Left colon (tissue), 2 donors: ENCODE data around the gene STX19. TPM values are rescaled to one million over a fixed set of nuclear protein-coding genes. Genes with fewer than 3 reads are reported as not detected.
"Not testable (repeated sequence)": the region's sequence is repeated elsewhere in the genome, so short reads cannot be mapped to it uniquely, and the experiment has no call there.

Experiments
- ATAC-seq: fragments of 200-7000 bp; cut with Tn5 transposase; one replicate; pipeline ENCODE4 v1.9.1; 2020; ENCODE audit warnings: mild to moderate bottlenecking, moderate library complexity
- DNase-seq, 2 donors: peaks; one replicate each; pipeline ENCODE4 v3.0.0-alpha.2; 2020
- intact Hi-C, 2 donors: fragments of 100-400 bp; cut with DNase I in 1 of 2; cut with micrococcal nuclease in 1 of 2; formaldehyde crosslinking; loops; one replicate each; pipeline versions ENCODE4 v1.11.2 to v1.14.0; 2022; cut with DNase I, micrococcal nuclease
- total RNA-seq, 2 donors: library from RNA; stranded (reverse); fragmentation: NEBNext Ultra II Directional; extraction: Animal tissue kit (Norgen Biotek cat#: 25700); gene quantifications; one replicate each; pipeline ENCODE4 v1.2.1, GENCODE V29; 2021
- donor health status: DM: no; HTN: no; CAD: no.
- donor health status: DM: yes; HTN: yes; CAD: no.

The STX19 gene
- total RNA-seq, 2 donors from 2014 or later = 20.4 to 23.4 TPM

DNA sequence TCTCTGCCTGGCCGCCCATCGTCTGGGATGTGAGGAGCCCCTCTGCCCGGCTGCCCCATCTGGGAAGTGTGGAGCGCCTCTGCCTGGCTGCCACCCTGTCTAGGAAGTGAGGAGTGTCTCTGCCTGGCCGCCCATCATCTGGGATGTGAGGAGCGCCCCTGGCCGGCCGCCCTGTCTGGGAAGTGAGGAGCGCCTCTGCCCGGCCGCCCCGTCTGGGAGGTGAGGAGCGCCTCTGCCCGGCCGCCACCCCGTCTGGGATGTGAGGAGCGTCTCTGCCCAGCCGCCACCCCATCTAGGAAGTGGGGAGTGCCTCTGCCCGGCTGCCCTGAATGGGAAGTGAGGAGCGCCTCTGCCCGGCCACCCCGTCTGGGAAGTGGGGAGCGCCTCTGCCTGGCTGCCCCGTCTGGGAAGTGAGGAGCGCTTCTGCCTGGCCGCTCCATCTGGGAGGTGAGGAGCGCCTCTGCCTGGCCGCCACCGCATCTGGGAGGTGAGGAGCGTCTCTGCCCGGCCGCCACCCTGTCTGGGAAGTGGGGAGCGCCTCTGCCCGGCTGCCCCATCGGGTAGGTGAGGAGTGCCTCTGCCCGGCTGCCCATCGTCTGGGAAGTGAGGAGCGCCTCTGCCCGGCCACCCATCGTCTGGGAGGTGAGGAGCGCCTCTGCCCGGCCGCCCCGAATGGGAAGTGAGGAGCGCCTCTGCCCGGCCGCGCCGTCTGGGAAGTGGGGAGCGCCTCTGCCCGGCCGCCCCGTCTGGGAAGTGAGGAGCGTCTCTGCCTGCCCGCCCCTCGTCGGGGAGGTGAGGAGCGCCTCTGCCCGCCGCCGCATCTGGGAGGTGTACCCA is 15.9 kb upstream of the STX19 start:
- DNase-seq, intact Hi-C loops, ATAC-seq: not testable (repeated sequence)

DNA sequence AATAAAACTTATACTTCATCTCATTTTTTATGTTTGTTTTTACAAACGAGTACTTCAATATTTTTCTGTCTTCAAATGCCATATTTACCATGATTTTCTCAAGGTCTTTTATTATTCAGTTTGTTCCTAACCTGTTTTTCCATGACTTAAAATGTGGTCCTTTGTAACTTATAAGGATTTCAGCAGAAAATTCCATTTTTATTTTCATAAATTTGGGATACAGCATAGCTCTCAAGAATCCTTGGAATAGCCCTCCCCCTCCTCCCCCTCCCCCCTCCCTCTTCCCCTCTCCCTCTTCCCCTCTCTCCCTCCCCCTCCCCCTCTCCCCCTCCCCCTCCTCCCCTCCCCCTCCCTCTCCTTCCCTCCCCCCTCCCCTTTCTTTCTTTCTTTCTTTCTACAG is 14.9 kb upstream of the STX19 start:
- ATAC-seq (no peak), DNase-seq (no peak)
- intact Hi-C loops = no loop called here

DNA sequence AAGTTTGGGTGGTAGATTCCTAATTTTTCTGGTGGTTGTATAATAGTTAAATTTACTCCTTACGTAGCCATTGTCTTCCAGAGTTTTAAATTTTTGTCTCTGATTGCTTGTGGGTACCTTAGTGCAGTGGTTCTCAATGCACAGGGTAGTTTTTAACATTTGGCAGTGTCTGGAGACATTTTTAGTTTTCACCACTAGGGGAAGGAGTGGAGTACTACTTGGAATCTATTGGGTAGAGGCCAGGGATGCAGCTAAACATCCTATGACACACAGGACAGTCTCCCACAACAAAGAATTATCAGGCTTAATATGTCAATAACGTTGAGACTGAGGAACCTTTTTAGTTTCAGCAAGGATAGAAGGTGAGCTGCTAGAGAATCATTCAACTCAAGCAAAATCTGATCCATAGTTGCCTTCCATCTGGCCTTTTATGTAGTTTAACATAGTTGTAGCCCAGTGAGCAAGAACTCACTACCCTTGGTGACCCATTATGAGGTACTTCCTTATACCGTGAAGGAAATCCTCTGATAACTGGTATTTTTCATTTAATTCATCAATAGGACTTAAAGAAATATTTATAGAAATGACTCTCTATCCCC is 8.6 kb upstream of the STX19 start:
- no peak for DNase-seq
- ATAC-seq = peak; percentile 80
- intact Hi-C loops = no loop called here

DNA sequence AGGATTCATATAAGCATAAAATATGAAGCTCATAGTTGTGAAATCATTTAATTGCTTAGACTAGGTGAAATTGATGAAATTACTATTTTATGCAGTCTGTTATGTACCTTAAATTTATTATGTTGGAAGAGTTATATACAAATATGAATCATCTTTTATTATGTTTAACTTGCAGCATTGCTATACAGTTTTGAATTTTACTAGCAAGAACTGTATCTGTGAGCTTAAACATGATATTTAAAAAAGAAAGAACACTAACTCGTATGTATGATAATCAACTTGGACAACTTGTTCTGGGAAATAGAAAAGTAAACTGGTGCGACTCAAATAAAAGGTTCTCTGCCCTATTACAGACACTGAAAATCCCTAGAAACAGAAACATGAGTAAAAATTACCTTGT is 1.8 kb downstream of the STX19 start:
- DNase-seq (no peak), ATAC-seq (peak; percentile 52)
- intact Hi-C loops = no loop called here

DNA sequence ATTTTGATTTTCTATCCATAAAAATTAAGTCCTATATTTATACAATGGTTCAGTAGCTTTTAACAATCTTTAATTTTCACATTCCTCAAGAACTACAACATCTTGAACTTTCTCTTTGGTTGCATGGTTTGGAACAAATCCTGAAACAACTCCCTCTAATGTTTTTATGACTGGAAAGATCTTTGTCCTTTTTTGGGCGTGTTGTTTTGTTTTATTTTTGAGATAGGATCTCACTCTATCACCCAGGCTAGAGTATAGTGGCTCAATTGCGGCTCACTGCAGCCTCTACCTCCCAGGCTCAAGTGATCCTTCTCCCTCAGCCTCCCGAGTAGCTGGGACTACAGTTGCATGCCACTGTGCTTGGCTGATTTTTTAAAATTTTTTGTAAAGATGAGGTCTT is 4.0 kb downstream of the STX19 start:
- ATAC-seq = peak; percentile 53
- peak; percentile 38 to 46 for DNase-seq
- intact Hi-C loops = no loop called here

DNA sequence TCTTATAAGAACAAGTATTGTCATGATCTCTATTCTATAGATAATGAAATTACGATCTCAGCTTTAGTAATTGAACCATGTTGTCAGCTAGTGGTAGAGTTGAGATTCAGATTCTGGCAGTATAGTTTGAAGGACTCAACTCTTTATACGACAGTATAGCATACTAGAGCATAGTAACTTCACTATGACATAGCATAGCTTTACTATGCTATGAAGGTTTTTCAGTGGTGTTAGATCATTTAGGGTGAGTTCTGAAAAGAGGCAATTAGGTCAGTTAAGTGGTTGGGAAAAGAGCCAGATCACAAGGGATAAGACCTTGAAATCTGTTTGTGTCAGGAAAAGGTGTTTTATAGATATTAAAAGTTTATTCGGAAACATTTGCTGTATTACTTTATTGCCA is 8.1 kb downstream of the STX19 start:
- no peak for ATAC-seq
- DNase-seq = no peak
- intact Hi-C loops = no loop called here

DNA sequence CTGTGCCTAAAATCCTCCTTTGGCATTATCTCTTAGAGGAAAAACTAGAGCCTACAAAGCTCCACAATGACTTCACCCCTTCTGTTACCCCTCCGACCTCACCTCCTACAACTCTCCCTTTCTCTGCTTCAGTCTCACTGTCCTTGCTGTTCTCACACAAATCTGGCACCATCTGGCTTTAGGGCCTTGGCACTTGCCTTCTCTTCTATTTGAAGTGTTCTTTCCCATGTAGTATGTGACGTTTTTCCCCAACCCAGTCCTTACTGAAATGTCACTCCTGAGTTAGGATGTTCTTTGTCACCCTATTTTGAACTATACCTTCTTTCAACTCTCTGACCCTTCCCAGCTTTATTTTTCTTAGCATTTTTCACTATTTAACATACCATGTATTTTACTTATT is 8.7 kb downstream of the STX19 start:
- DNase-seq (no peak), ATAC-seq (no peak)
- intact Hi-C loops = loop anchor here in 1 of 2 donors (10.0 kb wide), 1 partner anchor 45 kb away; the partner anchor contains the start of genes DHFR2 and NSUN3

DNA sequence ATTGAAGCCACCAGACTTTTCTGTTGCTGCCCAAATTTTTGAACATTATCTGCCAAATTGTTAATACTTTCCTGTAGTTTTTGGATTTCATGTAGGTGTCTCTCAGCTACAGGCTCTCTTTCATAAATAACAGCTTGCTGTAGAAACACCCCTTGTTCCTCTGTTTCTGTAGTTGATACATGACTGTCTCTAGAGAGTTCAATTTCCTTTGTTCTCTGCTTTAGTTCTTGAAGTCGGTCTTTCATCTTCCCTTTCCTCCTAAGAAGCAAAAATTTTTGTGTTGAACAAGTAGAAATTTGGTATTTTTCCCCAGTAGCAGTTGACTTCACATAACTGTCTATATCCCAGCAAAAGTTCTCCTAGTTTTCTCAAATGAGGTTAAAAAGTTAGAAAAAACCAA is 13.4 kb downstream of the STX19 start:
- intact Hi-C loops = loop anchor here in 1 of 2 donors (10.0 kb wide), 1 partner anchor 50 kb away; the partner anchor contains the start of genes DHFR2 and NSUN3
- no peak for ATAC-seq
- DNase-seq = no peak

DNA sequence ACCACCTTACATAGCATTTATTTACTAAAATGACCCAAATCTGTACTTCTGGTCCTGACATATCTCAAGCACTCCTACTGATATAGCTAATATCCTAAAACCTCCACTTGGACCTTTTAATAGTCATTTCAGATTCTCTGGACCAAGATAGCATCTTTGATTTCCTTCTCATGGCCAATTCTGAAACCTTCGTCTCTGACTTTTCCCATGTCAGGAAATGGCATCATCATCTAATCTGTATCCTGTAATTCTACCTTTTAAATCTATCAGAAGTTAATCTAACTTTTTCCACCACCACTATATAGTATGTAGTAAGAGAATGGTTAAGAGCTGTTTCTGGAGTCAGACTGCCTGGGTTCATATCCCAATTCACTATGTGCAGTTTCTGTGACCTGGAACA is 16.2 kb downstream of the STX19 start:
- ATAC-seq (no peak), DNase-seq (no peak)
- intact Hi-C loops = loop anchor here in 1 of 2 donors (10.0 kb wide), 1 partner anchor 53 kb away; the partner anchor contains the start of genes DHFR2 and NSUN3

DNA sequence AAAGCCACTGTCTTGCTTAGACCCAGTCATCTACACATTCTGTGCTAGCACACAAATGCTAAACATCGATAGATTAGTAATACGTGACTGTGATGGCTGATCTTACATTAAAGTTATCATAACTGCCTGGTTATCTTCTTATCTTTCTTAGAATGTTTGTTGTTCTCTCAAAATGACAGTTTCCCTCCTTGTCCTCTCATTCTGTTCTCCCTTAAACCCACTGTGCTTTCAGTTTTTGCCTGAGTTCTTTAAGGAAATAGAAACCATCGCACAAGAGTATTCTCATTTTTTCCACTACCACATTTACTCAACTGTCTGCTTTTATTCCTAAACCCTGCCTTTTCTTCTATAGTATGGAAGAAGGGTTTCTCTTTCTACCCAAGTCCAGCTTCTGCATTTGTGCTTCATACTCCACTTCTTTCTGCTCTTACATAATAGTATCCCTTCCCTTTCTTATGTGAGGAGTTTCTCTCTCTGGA is 17.1 kb downstream of the STX19 start:
- intact Hi-C loops = loop anchor here in 1 of 2 donors (10.0 kb wide), 1 partner anchor 54 kb away; the partner anchor contains the start of genes DHFR2 and NSUN3
- no peak for ATAC-seq
- no peak for DNase-seq

DNA sequence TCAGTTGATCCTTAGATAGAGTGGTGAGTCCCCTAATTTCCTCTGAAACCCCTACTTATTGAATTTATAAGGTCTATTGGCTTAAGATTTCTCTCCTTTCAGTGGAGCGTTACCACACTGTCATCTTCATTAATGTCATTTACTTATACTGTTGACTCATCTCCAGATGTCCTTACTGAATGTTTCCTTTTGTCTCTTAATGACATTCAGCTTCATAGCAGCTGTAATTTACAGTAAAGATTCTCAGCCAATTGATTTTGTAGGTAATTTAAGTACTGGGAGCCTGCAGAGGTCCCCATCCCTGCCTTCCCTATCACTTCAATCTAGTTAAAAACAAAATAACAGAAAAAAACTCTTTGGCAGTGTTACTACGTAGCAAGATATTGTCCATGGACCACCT is 18.8 kb downstream of the STX19 start:
- no peak for DNase-seq
- intact Hi-C loops = loop anchor here in 1 of 2 donors (10.0 kb wide), 1 partner anchor 55 kb away; the partner anchor contains the start of genes DHFR2 and NSUN3

DNA sequence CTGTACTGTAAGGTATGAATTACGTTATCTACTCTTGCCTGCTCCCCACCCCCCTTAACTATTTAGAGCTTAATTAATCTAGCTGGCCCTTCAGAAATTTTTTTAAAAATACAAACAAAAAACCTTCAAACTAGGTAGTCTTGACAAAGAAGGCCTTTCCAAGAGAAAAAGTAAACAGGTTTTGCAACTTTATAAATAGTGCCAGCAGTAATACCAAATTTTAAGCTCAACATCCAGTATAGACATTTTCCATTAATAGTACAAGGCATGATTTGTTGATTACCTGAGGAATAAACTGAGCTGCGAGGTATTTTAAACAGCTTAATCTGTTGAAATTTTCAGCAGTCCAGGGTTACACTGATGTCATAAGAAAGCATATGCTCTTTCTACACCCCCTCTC is 20.1 kb downstream of the STX19 start:
- intact Hi-C loops = no loop called here
- ATAC-seq (no peak), DNase-seq (no peak)

More for the DNA sequence above, 18.8 kb downstream of the STX19 start:
- no peak for ATAC-seq

DNA sequence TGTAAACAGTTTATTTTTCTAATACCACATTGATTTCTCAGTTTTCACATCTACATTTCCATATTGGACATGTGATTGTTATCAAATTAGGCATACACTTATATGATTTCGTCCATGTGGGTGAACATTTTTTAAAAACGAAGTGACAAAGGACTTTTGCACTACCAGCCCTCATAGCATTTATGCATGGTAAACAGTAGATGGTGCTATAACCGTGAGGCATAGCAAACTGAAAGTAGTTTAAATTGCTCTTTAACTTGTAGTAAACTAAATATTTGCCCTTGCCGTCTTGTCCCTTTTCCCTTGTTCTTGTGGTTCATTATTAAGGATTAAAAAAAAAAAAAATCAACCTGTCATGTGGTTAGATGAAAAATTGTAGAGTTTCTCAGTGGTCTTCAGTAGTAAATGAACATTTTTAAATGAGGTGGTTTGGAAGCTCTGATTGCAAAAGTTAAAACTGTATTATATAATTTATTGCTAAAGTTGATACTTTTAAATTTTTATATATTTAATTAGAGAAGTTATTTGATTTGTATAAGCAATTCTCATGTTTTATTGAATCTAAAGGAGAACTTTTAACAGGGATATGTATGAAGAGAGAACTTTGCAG is 24.0 kb downstream of the STX19 start:
- intact Hi-C loops = no loop called here
- ATAC-seq (peak; percentile 90), DNase-seq (no peak)

DNA sequence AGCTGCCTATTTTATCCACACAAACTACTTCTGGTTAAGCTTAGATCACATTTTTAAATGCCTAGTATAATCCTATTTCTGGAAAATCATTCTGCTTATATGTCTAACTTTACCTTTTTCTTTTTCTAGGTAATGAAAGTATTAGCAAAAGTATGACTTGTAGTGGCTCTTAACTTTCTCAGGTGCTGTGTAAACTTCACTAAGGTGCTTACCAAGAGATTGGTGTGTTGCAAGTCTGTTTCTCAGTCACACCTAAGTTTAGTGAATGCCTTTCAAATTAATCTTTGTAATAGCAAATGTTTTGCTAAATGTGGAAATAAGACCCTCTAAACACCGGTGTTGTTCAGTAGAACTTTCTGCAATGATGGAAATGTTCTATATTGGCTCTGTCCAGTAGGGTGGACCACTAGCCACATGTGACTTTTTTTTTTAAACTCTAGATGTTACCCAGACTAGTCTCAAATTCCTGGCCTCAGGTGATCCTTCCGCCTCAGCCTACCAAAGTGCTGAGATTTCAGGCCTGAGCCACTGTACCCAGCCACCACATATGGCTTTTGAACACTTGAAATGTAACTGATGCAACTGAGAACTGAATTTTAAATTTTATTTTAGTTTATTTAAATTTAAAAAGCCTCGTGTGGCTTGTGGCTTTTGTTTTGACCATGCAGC is 26.4 kb downstream of the STX19 start:
- intact Hi-C loops = no loop called here
- no peak for ATAC-seq

DNA sequence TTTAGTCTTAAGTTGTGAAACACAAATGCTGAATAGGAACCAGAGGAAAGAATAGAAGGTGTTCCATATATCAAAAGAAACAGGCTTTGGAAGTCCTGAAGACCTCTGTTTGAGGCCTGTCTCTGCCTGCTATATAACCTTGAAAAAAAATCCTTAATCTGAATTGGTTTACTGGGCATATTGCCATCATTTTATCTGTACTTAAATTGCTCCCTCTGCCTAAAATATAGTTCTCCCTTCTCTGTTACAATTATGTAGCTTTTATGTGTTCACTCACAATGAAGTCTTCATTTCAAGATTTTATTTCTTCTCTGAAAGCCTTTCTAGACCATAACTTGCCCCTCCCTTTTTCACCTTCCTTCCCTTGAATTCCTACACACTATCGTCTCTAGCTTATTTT is 27.2 kb downstream of the STX19 start:
- DNase-seq (no peak), ATAC-seq (no peak)
- intact Hi-C loops = no loop called here

More for the DNA sequence above, 26.4 kb downstream of the STX19 start:
- no peak for DNase-seq

DNA sequence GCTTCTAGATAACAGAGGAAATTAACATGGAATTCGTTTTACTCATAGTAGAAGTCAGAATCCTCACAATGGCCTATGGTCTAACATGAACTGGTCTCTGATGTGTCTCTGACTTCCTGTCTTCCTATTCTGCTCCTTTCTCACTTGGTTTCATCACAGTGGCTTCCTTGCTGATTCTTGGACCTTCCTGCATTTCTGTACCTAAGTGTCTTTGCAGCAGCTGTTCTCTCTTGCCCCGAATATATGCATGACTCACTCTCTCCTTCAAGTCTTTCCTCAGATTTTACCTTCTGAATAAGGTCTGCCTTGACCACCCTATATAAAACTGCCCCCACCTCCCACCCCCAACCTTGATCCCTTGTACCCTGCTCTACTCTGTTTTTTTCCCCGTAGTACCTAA is 34.3 kb downstream of the STX19 start:
- ATAC-seq (no peak), DNase-seq (no peak)
- intact Hi-C loops = no loop called here

DNA sequence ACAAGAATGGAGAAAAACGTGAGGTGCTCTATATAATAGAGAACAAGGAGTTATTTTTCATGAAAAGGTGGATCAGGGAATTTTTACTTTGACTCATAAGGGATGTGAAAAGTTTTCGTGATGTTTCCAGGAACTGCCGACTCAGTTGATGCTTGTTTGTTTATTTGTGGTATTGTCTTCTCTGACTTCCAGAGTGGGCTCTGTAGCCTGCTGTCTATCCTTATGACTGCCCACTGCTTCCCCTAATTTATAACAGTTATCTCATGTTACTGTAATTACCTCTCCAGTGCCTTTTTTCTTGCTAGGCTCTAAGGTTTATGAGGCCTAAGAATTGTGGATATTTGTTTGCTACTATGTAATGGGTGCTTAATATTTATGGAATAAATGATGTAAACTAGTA is 36.2 kb downstream of the STX19 start:
- no peak for DNase-seq
- no peak for ATAC-seq
- intact Hi-C loops = no loop called here

DNA sequence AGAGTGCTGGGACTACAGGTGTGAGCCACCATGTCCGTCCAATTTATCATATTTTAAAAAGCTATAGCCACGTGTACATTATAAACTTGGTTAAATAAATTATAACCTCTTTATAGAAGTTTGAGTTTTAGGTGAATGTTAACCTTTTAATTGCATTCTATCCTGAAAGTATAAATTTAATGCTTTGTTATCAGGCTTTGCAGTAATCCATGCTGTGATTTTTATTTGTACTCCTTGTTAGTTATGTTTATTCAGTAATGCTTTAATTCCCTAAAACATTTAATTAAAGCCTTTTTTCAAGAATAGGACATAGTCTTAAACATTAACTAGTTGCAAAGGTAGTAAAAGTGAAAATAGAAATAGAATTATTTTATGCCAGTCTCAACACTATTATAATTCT is 36.8 kb downstream of the STX19 start:
- intact Hi-C loops = no loop called here
- DNase-seq (no peak), ATAC-seq (no peak)

DNA sequence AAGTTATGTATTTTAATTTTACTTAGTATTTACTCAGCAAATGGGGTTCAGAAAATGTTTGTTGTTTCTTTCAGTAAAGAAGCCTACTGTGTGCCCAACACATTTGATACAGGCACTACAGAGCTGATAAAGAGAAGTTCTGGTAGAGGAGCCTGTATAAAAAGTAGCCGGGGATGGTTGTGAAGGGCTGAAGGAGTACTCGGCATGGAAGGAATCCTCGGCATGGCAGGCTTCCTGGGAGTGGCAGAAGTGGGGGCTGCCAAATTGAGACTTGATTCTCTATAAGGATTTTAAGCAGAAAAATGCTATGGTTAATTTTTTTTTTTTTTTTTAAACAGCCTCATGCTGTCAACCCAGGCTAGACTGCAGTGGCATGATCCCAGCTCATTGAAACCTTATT is 39.2 kb downstream of the STX19 start:
- intact Hi-C loops = no loop called here
- ATAC-seq (no peak), DNase-seq (no peak)
